Heart left ventricle (tissue), 13 donors: ENCODE measurements around the gene UBE2E2.

ENCODE experiments used
- POLR2A ChIP-seq, 2 donors: fragments of 450-650 bp; IDR thresholded peaks; one replicate each; pipeline ENCODE4 v1.6.1; 2017; ENCODE audit warnings: antibody characterized with exemption in 2 of 2, mild to moderate bottlenecking in 2 of 2, moderate library complexity in 2 of 2
- TF ChIP-seq, protein P1 (sequence below), 12 donors: fragments of 200-600 bp; sonication (generic) in 4 of 12; IDR thresholded peaks; one replicate each; pipeline versions ENCODE4 v1.5.0 to v1.8.0; 2018 to 2022; ENCODE audit warnings: antibody characterized with exemption in 12 of 12, mild to moderate bottlenecking in 5 of 12
- donor health status: ischemic (EF 13 %, LVEDD 7.1; RV severe dilation, severe dysfunction).
- donor health status: DM: no; HTN: yes; CAD: no.
- donor health status: DM: no; HTN: no; CAD: no.
- donor health status: ischemic (EF 25% LVEDD 6.9; RV normal size, moderate dysfunction).
- donor health status: ischemic (EF 25% LVEDD 5.7; RV mildly dilated, moderate dysfunction).
- donor health status: ischemic (EF 35%, LVEDD 5.7; RV mildly dilated, moderate dysfunction).
- donor health status: nonischemic (EF 11% LVEDD 7.7; RV severe dilation, severe dysfunction).
- donor health status: DM: yes; HTN: yes; CAD: no.
- donor health status: PGD.
- donor health status: ischemic (EF 29% LVEDD 5.4; RV normal size, mild dysfunction).
- donor health status: nonischemic (EF 23%, LVEDD 6.1; RV moderate dilation, normal function).

DNA sequence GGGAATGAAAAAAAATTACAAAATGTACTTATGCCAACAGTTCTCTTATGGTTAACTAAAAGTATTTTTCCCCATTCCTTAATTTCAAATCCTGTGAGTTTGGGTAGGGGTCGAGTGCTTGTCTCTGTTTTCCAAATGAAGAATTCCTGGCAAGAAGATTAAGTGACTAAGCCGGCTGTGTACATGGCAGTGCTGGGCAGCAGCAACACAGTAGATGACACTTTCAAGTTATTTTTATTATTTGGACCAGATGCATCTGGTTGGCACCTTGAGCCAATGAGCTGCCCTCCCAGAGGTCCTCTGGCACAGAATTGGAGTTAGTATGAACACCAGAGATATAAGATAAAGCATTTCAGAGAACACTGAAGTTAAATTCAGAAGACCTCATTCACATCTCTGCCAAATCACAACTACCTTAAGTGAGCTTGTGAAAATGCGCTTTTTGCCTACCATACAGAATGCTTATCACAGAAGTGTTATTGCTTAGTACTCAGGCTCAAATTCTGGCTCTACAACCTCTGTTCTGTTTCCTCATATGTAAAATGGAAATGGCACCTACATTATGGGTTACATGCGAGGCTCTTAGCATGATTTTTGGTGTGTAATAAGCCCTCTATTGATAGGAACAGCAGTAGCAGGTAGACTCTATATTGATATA lies 256.9 kb downstream of the UBE2E2 start:
- TF ChIP-seq, protein P1, sequence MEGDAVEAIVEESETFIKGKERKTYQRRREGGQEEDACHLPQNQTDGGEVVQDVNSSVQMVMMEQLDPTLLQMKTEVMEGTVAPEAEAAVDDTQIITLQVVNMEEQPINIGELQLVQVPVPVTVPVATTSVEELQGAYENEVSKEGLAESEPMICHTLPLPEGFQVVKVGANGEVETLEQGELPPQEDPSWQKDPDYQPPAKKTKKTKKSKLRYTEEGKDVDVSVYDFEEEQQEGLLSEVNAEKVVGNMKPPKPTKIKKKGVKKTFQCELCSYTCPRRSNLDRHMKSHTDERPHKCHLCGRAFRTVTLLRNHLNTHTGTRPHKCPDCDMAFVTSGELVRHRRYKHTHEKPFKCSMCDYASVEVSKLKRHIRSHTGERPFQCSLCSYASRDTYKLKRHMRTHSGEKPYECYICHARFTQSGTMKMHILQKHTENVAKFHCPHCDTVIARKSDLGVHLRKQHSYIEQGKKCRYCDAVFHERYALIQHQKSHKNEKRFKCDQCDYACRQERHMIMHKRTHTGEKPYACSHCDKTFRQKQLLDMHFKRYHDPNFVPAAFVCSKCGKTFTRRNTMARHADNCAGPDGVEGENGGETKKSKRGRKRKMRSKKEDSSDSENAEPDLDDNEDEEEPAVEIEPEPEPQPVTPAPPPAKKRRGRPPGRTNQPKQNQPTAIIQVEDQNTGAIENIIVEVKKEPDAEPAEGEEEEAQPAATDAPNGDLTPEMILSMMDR (IDR thresholded peaks at IDR 0.05), result no peak
- no peak for TF ChIP-seq POLR2A (IDR thresholded peaks at IDR 0.05)
